Prostate gland (tissue), 2 donors: ENCODE results near the gene CXCL11.

Source experiments
- POLR2A ChIP-seq: fragments of 450-650 bp; IDR thresholded peaks from one replicate; pipeline ENCODE4 v1.6.1; 2016; ENCODE audit warnings: antibody characterized with exemption, mild to moderate bottlenecking
- TF ChIP-seq, protein P1 (sequence below), 4 experiments: fragments of 200-600 bp in 2 of 4; fragments of 450-650 bp in 2 of 4; sonication (generic) in 2 of 4; IDR thresholded peaks; 1 replicate in 3 of 4; 2 replicates in 1 of 4; pipeline ENCODE4 v1.5.1; 2016 to 2019; ENCODE audit warnings: antibody characterized with exemption in 4 of 4, mild to moderate bottlenecking in 2 of 4, moderate library complexity in 2 of 4

DNA sequence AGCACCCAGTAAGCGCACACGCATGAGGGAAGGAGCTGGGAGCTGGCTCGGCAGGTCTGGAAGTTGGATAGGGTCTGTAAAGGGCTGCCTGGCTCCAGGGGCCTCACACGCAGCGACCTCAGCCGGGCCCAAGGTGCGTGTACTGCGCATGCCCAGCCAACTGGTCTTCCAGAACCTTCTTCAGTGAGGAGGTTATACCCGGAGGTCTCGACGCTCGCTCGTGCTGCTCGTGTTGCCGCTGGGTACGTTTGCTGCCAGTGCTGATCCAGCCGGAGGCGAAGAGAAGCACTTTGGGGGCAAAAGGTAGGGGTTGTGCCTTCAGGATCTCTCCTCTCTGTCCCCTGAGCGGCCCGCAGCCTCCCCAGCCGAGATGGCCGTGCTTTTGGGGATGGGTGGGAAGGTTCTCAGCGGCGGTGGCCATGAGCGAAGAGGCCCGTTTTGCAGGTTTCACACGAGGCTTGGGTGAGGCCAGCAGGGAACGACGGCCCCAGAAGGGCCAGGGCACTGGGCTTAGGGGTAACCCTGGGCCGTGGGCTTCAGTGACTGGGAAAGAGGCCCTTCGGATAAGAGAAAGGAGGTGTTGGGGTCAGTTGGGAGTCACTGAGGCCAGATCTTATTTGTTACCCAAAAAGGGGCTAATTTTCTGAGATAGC is 24.7 kb downstream of the CXCL11 start:
- TF ChIP-seq, protein P1, sequence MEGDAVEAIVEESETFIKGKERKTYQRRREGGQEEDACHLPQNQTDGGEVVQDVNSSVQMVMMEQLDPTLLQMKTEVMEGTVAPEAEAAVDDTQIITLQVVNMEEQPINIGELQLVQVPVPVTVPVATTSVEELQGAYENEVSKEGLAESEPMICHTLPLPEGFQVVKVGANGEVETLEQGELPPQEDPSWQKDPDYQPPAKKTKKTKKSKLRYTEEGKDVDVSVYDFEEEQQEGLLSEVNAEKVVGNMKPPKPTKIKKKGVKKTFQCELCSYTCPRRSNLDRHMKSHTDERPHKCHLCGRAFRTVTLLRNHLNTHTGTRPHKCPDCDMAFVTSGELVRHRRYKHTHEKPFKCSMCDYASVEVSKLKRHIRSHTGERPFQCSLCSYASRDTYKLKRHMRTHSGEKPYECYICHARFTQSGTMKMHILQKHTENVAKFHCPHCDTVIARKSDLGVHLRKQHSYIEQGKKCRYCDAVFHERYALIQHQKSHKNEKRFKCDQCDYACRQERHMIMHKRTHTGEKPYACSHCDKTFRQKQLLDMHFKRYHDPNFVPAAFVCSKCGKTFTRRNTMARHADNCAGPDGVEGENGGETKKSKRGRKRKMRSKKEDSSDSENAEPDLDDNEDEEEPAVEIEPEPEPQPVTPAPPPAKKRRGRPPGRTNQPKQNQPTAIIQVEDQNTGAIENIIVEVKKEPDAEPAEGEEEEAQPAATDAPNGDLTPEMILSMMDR (IDR thresholded peaks at IDR 0.05), result no peak
- no peak for TF ChIP-seq POLR2A
